ENCODE results near the gene SMC1A.
"Not testable (repeated sequence)": the region's sequence is repeated elsewhere in the genome, so short reads cannot be mapped to it uniquely, and the experiment has no call there.

Gene SMC1A

DNA sequence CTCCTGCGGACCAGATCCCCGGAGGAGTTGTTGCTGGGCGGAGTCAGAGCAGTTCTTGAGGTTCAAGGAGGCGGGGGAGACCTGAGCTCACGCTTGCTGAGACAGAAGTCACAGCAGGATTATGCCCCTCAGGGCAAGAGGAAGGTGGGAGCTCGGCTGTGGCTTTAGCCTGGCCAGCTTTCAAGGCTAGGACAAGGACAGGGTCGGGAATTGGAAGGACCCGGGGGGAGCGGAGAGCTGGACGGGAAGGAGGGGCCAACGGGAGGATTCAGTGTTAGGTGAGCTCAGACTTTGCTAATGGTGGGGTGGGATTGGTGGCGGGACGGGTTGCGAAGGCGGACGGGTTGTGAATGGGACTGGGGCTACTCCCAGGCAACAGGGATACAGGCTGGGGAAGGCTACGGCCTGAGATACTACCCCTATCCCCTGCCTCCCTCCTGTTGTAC, 430 bp upstream of the SMC1A start, which contains the start of gene RIBC1:
TSS of gene RIBC1 (plus strand) at position 13 of the 446 bp plus-strand sequence. CDS start 3,404 bp downstream, outside the sequence.
- no peak for DNase-seq (ENCODE audit: low read depth, low spot score)

DNA sequence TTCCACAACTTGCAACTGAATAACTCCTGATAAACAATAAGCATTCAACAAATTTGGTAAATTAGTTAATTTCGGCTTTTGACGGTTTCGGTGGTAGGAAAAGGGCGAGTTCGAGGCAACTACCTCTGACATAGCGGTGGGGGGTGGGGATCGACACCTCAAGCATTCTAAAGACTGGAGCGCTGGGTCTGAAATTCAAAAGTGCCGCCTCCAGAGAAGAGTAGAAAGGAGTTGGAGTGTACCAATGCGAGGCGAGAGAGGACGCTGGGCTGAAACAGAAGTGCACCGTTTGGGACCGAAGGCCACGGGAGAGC, 725 bp downstream of the SMC1A start:
- DNase-seq (ENCODE audit: low read depth, low spot score): no peak

DNA sequence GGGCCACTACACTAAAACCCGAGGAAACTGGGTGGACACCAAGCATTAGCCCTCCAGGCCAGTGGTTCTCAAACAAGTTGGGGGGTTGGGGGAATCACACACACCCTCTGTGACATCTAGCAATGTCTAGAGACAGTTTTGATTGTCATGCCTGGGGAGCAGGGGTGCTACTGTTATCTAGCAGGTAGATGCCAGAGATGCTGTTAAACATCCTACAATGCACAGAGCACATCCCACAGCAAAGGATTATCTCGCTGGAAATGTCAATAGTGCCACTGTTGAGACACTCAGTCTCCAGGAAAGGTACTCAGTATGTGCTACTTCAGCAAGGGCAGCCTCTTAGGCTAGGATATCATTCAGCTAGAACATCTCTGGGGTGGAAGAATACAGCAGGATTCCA, 1.3 kb downstream of the SMC1A start:
- no peak for DNase-seq (ENCODE audit: low read depth, low spot score)

DNA sequence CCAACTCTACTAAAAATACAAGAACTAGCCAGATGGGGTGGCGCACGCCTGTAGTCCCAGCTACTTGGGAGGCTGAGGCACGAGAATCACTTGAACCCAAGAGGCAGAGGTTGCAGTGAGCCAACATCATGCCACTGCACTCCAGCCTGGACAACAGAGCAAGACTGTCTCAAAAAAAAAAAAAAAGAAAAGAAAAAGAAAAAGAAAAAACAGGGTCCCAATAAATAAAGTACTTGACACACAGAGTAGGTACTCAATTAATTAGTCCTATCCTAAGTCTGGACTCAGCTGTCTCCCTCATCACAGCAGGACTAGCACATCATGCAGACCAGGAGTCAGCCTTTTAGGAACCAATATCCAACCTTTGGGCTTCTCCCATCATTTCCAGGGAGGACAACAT, 2.1 kb downstream of the SMC1A start:
- not testable (repeated sequence) for DNase-seq (ENCODE audit: low read depth, low spot score)

DNA sequence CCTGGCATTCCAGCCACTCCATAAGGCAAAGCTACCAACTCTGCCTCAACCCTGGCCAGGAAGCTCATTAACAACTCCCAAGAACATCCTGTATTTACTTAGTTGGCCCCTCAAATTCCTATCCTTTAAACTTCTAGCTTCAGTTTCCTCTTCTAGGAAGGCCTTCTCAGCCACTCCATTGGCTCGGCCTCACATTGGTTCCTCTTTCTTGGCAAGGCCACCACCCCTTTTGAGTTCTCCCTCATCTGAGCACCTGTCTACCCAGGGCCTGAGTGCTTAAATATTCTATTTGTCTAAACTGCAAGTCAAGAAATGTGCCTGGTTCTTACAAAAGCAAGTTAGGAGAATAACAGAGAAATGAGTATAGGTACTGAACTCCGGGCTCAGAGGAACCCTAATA, 10.0 kb downstream of the SMC1A start:
- DNase-seq (ENCODE audit: low read depth, low spot score): no peak

DNA sequence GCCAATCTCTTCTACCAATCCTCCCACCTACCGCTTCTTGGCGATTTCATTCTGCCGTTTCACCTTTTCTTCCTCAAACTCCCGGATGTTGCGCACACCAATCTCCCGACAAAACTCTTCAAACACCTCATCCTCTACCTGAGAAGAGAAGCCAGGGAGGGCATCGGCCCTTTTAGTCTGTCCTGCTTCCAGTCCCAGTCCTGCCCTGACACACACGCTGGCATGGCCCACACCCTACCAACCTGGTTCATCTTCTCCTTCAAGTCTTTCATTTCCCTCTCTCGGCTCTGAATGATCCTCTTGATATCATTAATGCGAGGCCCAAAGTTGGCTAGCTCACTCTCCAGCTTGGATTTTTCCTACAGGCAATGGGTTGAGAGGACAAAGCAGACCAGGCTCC, 18.9 kb downstream of the SMC1A start:
- DNase-seq (ENCODE audit: low read depth, low spot score): no peak

DNA sequence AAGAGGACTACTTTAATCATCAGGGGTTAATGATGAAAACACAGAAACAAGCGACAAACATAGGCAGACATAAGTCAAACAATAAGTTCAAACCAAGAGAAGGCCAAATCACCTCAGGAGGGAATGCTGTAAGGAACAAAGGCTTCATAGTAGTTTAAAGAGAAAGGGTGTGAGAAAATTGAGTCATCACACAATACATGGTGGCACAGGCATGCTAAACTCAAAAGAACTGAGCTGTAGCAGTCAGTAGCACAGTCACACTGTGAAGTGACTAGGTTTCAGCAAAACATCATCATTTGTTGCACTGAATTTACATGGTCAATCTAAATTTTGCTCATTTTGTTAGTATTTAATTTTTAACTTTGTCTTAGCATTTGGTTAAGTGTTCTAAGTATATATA, 24.2 kb downstream of the SMC1A start:
- no peak for DNase-seq (ENCODE audit: low read depth, low spot score)

DNA sequence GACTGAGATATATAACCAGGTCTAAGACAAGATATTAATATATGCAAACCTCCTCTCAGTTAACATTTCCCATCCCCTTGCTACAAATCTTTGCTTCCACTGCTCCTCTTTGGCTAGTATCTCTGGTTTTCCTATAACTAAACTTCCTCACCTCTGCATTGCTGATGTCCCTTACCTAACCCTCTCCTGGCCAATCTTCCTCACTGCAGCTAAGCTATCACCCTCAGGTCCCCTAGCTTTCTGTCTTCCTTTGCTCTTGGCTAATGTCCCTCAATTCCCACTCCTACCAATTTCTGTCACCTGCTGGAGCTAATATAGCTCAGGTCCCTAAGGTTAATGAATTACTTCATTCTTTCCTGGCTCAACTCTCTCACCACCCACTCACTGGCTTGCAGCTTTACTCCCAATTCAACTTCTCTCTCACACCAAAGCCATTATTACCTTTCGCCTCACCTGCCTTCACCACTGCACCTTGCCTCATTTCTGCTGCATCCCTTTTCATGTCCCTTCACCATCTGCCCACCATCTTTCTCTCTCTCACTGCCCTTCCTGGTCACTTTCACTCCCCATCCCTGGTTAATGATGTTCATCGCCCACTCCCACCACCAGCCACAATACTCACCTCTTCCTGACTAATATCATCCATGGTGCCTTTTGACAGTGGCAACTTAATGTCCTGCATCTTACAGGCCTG, 26.7 kb downstream of the SMC1A start:
- DNase-seq (ENCODE audit: low read depth, low spot score): no peak

DNA sequence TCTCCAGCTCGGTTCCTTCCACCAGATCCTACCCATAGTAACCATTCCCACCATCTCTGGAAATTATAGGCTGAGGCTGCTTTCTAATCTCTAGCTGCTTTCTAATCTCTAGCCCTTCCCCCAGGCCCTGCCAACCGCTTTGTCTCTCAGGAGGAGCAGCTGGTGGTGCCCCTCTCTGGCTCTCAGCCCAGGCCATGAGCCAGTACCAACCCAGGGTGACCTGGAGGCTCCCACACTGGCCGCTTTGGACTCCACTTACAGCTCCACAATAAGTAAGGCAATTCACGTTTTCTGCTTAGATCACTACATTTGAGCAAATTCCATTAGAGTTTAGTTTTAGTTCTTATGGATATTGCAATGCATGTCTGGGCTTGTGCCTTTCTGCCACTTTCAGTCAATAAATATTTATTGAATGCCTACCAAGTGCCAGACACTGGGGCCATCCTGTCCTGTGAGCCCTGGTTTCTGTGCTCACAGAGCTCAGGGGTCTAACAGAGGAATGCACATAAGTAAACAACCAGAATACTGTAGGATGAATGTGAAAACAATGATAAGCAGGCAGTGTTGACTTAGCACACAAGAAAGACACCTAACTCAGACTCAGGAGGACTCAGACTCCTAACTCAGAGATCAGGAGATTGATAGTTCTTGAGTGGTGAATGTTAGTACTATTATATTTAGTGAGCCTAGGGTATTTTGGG, 38.9 kb downstream of the SMC1A start:
- DNase-seq (ENCODE audit: low read depth, low spot score): no peak

DNA sequence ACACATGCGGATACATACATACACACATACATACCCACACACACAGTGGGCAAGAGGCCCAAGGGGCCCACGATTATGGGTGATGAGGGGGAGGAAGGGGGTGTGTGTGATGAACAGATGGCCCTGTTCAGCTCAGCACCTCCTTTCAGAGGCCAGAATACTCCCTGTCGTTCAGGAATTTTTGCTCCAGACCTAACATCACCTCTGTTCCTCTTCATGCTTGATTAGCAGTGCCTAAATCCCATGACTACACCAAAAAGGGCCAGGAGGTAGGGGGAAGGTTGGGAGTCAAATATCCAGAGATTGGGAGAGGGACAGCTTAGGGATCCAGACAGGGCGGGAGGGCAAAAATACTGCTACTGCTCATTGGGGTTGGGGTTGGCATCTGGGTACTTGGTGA, 42.7 kb downstream of the SMC1A start:
- no peak for DNase-seq (ENCODE audit: low read depth, low spot score)

DNA sequence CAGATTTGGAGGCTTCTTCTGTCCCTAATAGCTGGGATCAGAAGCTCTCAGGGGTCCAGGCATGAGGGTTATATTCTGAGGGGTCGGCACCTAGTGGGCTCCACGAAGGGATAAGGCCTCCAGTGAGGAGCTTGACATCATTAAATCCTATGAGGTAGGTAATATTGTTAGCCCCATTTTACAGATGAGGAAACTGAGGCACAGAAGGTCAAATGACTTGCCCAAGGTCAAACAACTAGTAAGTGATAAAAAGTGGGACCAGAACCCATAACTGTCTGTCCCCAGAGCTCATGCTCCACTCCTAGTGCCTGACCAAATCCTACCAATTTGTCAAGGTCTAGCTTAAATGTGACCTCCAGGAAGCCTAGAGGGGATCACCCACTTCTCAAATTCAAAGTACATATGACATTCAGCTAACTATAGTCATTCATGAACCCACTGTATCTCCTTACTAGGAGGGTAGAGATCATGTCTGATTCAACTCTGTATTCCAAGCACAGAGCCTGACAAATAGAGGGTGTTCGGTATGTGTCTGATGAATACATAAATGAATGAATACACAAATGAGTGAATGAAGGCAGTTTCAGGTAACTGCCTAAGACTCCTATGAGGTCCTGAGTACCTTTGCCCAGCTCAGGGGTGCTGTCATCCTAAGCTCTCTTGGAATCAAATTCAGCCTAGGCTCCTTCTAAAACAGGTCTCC, 43.3 kb downstream of the SMC1A start:
- DNase-seq (ENCODE audit: low read depth, low spot score): no peak

DNA sequence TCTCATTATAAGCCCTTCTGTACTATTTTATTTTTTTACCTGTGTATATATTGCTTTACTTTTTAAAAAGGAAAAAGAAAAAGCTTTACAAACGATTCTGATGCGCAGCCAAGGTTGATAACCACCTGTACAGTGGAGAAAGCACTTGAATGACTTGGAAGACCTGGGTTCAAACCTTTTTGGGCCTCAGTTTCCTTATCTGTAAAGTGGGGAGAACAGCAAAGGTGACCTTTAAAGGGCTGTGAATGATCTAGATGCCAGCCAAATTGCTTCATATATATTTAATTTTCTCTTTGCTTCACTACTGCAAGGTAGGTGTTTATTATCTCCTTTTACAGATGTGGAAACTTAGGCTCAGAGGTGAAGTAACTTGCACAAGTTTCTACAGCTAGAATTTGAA, 45.0 kb downstream of the SMC1A start:
- no peak for DNase-seq (ENCODE audit: low read depth, low spot score)

DNA sequence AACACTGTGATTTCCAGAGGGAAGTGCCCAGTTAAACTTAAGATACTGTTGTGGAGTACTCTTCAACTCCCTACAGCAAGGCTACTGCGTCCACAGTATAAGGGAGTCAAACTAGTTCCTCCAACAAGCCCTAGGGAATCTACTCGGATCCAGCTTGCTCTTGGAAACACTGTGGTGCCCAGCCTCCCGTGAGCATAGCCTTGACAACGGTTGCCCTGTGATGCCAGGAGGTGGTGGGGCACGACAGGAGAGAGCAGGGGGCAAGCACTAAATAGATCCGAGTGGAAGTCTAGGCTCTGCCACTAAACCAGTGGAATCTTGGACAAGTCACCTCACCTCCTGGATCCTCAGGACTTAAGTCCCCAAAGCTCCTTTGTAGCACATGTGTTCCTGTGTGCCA, 45.6 kb downstream of the SMC1A start:
- DNase-seq (ENCODE audit: low read depth, low spot score): no peak

DNA sequence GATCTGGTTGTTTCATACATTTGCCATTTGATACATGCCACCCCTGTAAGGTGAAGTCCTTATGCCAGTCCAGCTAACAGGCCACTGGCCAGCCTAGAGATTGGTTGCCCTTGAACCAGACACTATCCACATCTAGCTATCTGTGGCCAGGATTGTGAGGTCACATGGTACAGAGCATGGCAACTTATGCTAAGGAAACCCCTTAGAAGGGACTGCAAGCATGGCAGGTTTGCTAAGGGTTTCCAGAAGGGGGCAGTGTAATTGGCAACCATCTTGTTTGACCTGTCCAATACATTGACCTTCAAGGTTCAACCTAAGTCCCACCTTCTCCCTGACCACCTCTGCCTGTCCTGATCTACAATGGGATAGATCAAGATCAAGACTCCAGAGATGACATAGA, 47.5 kb downstream of the SMC1A start:
- no peak for DNase-seq (ENCODE audit: low read depth, low spot score)

DNA sequence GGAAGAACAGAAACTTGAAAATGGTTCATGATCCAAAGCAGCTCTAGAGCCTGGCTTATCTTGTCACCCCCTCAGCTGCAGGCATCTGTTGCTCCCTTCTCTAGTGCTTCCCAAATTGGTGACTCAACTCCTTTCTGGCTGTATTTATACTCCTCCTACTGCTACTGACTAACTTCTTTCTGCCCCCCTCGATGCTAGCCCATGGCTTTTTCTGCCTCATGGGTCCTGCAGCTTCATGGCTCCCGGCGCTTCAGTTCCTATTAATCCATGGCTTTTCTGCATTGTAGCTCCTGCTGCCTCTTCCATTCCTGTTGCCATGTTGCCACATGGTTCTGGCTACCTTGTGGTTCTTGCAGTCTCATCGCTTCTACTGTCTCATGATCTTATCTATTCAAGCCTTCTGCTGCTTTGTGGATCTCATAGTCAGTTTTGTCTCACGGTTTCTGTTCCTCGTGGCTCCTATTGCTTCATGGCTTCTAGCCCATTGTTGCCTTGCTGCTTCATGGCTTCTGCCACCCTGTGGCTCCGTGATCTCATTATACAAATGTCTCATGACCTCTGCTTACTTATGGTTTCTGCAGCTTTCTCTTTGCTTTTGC, 48.1 kb downstream of the SMC1A start:
- DNase-seq (ENCODE audit: low read depth, low spot score): no peak

DNA sequence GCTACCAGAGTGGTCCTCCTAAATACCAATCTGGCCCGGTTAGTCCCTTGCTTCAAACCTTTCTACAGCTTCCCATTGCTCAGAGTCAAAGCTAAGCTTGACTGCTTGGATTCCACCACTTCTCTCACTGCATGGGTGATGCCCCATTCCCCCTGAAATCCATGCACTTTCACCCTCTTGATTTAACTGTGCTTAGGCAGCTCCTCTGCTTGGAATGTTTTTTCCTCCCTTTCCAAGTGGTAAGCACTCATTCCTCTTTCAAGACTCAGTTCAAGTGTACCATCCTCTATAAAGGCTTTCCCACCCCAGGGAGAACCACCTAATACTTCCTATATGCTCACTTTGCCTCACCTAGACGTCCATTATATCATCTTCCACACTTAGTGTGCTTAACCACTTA, 49.1 kb downstream of the SMC1A start:
- DNase-seq (ENCODE audit: low read depth, low spot score): no peak

DNA sequence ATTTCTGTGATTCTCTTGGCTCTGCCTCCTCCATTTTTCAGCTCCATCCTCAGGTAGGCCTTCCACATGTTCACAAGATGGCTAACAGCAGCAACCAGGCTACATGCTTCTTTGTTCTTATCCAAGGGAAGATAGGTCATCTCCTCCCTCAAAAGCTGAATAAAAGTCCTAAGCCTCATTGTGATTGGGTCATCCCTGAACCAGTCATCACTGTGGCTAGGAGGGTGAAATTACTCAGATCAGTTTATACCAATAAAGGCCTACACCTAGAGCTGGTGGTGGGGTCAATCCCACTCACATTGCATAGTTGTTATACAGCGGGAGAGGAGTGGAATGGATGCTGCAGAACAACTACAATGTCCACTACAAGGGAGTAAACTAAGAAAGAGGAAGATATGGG, 56.0 kb downstream of the SMC1A start:
- not testable (repeated sequence) for DNase-seq (ENCODE audit: low read depth, low spot score)

DNA sequence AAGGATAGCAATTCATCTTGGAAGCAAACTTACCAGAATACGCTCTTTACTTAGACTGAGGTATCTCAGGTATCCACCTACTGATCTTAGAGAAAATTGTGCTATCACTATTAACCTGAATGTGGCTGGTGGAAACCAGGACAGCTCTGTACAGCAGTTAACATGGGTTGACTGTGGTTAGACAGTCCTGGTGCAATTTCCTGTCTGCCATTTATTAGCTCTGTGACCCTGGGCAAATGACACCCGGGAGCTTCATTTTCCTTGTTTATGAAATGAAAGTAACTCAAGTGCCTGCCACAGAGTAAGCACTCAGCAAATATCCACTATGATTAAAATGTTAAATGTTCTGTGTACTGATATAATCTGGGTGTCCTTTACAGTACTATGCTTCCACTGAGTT, 60.0 kb downstream of the SMC1A start:
- DNase-seq (ENCODE audit: low read depth, low spot score): no peak

DNA sequence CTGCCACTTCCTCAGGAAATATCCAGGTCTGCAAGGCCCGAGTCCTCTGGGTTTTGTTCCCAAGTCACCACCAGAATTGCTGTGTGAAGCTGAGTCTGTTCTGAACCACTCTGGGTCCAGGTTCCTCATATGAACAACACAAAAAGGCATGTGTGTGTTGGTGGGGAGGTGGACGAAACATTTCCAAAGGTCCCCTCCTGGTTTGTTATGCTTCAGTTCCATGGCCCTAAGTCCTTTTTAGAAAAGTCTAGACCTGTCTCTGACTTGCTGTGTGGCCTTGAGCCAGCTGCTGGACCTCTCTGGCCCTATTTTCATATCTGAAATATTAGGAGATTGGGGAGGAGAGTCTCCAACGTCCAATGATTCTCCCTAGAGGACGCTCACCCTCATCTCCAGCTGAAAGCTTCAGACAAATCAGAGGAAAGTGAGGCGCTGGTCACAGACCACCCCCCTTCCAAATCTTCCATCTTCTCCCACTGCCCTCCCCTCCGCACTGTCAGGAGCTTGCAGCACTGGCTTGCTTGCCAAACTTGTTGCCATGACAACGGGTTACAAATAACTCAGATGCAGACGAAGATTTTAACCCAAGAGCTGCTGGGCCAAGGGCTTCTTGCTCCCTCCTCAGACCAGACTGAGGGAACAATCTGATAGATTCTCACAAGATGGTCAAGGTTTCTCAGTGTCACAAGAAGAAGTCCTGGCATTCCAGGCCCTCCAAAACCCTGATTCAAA, 64.5 kb downstream of the SMC1A start:
- DNase-seq (ENCODE audit: low read depth, low spot score): no peak

DNA sequence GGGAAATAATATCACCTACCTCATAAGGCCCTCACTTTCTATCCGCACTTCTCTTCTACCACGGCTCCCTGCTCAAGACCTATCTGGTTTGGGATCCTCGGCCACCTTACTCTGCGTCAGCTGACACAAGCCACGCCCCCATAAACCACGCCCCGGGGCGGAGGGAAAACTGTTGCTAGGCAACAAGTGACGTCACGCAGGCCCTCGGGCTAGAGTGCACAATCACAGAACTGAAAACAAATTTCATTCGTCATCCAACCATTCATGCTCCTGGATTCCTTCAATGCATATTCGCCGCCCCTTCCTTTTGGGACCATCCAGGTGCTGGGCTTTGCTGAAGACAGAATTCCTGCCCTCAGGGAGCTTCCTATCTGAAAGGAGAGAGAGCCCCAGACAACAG, 66.3 kb downstream of the SMC1A start:
- DNase-seq (ENCODE audit: low read depth, low spot score): no peak

DNA sequence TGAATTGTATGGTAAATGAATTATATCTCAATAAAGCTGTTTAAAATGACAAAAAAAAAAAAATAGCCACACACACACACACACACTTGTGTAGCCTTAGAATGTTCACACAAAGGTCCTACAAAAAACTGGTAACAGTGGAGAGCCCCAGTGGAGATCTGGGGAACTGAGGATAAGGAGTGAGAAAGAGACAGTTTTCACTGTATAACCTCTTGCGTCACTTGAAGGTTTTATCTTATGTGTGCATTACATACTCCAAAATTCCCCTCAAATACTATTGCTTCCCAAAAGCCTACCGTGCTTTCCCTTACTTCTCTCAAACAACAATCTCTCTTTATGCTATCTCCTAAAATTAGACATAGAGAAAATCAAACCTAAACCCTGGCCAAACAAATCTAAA, 67.8 kb downstream of the SMC1A start:
- DNase-seq (ENCODE audit: low read depth, low spot score): no peak

DNA sequence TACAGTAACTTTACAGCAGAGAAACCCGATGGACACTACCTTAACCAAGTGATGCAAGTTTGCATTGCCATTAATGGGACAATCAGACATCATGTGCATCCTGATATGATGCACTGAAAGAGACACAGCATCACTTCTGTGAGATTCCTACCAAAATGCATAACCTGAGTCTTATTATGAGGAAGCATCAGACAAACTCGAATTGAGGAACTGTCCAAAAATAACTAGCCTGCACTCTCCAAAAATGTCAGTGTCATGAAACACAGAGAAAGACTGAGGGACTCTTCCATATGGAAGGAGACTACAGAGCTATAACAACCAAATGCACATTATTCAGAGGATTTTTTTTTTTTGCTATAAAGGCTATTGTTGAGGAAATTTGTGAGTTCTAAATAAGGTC, 74.5 kb downstream of the SMC1A start:
- no peak for DNase-seq (ENCODE audit: low read depth, low spot score)
